IgD-negative memory B cell (primary cell): ENCODE results near the gene KIF26B. TPM values are rescaled to one million over a fixed set of nuclear protein-coding genes. Genes with fewer than 3 reads are reported as not detected.
"Not testable (repeated sequence)": the region's sequence is repeated elsewhere in the genome, so short reads cannot be mapped to it uniquely, and the experiment has no call there.

Experiments
- H3K27ac Mint-ChIP-seq, 3 donors: one replicate each; pipeline ENCODE4 v1.8.0; 2020 to 2022; ENCODE audit warnings: mild to moderate bottlenecking in 3 of 3, mixed read lengths in 3 of 3, moderate library complexity in 1 of 3
- H3K27me3 Mint-ChIP-seq: one replicate; pipeline ENCODE4 v1.8.0; 2021; ENCODE audit warnings: mixed read lengths
- H3K36me3 Mint-ChIP-seq: one replicate; pipeline ENCODE4 v1.8.0; 2020; ENCODE audit warnings: mild to moderate bottlenecking, mixed read lengths
- H3K4me1 Mint-ChIP-seq, 3 donors: one replicate each; pipeline ENCODE4 v1.8.0; 2020 to 2022; ENCODE audit warnings: mixed read lengths in 3 of 3, mild to moderate bottlenecking in 1 of 3
- H3K4me3 Mint-ChIP-seq, 4 donors: one replicate each; pipeline ENCODE4 v1.8.0; 2020 to 2022; ENCODE audit warnings: mild to moderate bottlenecking in 4 of 4, mixed read lengths in 4 of 4, moderate library complexity in 3 of 4
- H3K9me3 Mint-ChIP-seq, 3 donors: one replicate each; pipeline ENCODE4 v1.8.0; 2020 to 2021; ENCODE audit warnings: mixed read lengths in 3 of 3, mild to moderate bottlenecking in 1 of 3
- polyA plus RNA-seq: library from polyadenylated mRNA; unstranded; fragments of 300-500 nt; fragmentation: Illumina TruSeq; gene quantifications from one replicate; pipeline ENCODE4 v1.2.3, GENCODE V29; 2021

The KIF26B gene
- polyA plus RNA-seq, 1 donor from 2014 or later, result 0.29 TPM

DNA sequence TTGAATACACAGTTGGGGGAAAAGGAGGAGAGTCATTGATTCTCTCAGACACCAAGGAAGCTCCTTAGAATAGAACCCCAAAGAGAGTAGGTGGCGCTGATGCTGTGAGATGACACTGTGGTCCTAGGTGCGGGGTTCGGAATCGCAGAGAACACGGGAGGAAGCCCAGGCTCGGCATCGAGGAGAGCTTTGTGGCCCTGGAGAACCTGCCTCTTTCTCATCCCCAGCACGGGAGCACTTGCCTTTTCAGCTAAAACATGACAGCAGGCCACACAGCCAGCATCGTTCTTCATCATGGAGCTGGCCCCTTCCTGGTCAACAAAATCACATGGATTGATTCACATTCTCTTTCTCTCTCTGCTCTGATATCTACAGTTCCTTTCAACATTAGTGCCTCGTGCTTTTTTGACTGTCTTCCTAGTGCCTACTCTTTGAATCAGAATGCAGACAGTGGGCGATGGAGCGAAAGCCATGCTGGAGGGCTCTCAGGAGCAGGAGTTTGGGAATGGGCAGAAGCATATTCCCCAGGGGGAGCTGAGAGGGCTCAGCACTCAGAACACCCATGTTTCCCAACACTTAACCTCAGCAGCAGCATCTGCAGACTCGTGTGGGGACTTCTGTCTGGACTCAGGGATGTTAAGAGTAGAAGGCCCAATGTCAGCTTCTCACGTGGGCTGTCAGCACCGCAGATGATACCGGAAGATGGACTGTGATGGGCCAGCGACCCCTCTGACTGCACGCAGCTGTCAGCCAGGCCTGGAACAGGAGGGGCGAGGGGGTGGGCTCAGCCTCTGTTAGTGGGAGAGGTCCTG lies 539.4 kb downstream of the KIF26B start:
- H3K4me3 Mint-ChIP-seq, result no peak overlapping the region
- peaks cover 4 to 8% (median 6%) of the 10 kb centered on the region in 3 donors for H3K4me1 Mint-ChIP-seq
- no peaks in the 10 kb centered on the region for H3K36me3 Mint-ChIP-seq
- H3K9me3 Mint-ChIP-seq, result no peaks in the 10 kb centered on the region
- H3K27me3 Mint-ChIP-seq, result peaks cover 2% of the 10 kb centered on the region
- peak overlapping the region in 1 of 3 donors; percentile 28 for H3K27ac Mint-ChIP-seq

- H3K4me1 Mint-ChIP-seq, result peaks cover 9 to 14% (median 12%) of the 10 kb centered on the region in 3 donors
- H3K36me3 Mint-ChIP-seq, result no peaks in the 10 kb centered on the region
- no peaks in the 10 kb centered on the region for H3K9me3 Mint-ChIP-seq
- no peaks in the 10 kb centered on the region for H3K27me3 Mint-ChIP-seq
- H3K27ac Mint-ChIP-seq, result no peak overlapping the region
- H3K4me3 Mint-ChIP-seq, result no peak overlapping the region
Observed at GRCh38 chr1:245694753-245695195, 540.0 kb downstream of the KIF26B start.

DNA sequence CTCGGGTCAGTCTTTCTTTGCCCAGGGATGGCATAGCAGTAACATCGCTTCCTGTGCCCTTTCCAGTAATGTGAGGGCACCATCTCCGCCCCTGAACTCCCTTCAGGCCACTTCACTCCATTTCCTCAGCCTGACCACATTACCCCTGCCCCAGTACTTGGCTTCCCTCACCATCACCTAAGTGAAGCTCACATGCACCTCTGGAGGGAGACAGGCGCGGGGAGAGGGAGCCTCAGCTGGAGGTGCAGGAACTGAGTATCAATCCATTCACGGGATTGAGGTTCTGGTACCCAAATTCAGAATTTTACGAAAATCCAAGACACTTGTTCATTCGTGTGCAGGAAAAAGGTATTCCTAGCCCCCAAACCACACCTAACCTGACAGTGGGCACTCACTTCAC lies 540.4 kb downstream of the KIF26B start:
- Mint-ChIP-seq H3K27me3 (no peaks in the 10 kb centered on the region), H3K4me1 (peaks cover 9 to 15% (median 14%) of the 10 kb centered on the region in 3 donors), H3K9me3 (no peaks in the 10 kb centered on the region), H3K27ac (no peak overlapping the region), H3K36me3 (no peaks in the 10 kb centered on the region), H3K4me3 (no peak overlapping the region)

GRCh38 chr1:245695701-245696100 lies 540.9 kb downstream of the KIF26B start:
- H3K27ac Mint-ChIP-seq, H3K4me3 Mint-ChIP-seq, H3K27me3 Mint-ChIP-seq, H3K36me3 Mint-ChIP-seq, H3K9me3 Mint-ChIP-seq: not testable (repeated sequence)
- H3K4me1 Mint-ChIP-seq, result peaks cover 9 to 15% (median 14%) of the 10 kb centered on the region in 3 donors

DNA sequence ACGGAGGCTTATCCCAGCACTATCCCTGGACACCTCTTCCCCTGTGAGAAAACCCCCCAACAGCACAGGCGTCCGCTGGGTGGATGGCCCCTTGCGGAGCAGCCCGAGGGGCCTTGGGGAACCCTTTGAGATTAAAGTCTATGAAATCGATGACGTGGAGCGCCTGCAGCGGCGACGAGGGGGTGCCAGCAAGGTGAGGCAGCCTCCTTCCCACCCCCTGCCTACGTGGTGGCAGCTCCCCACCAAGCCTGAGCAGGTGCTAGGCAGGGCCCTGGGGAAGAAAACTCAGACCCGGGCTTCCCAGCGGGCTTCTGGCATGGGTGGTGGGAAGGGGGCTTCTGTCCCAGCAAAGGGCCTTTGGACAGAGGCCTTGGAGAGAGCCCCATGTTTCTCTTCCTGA lies 543.3 kb downstream of the KIF26B start:
- Mint-ChIP-seq H3K27me3 (no peaks in the 10 kb centered on the region), H3K4me1 (peaks cover 9 to 15% (median 14%) of the 10 kb centered on the region in 3 donors), H3K9me3 (no peaks in the 10 kb centered on the region), H3K36me3 (no peaks in the 10 kb centered on the region), H3K4me3 (no peak overlapping the region), H3K27ac (no peak overlapping the region)

DNA sequence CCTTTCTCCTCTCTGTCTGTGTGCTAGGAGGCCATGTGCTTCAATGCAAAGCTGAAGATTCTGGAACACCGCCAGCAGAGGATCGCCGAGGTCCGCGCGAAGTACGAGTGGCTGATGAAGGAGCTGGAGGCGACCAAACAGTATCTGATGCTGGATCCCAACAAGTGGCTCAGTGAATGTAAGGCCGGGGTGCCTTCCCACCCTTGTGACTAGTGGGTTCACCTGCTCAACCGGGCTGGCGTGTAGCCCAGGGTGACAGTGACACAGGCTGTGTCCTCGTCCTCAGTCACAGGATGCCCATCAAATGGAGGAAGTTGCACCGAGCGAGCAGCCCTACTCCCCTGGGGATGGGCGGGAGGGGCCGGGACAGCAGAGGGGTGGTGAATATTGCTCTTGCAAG lies 544.1 kb downstream of the KIF26B start:
- Mint-ChIP-seq H3K27me3 (no peaks in the 10 kb centered on the region), H3K4me3 (peak overlapping the region; percentile 10 to 83 (median 32)), H3K36me3 (no peaks in the 10 kb centered on the region), H3K4me1 (peaks cover 9 to 15% (median 14%) of the 10 kb centered on the region in 3 donors), H3K27ac (peak overlapping the region in 2 of 3 donors; percentile 6 to 90), H3K9me3 (no peaks in the 10 kb centered on the region)

GRCh38 chr1:245700631-245701030 lies 545.8 kb downstream of the KIF26B start:
- no peak overlapping the region for H3K27ac Mint-ChIP-seq
- peaks cover 9 to 15% (median 14%) of the 10 kb centered on the region in 3 donors for H3K4me1 Mint-ChIP-seq
- peaks cover 3% of the 10 kb centered on the region for H3K36me3 Mint-ChIP-seq
- peaks cover 1% of the 10 kb centered on the region for H3K27me3 Mint-ChIP-seq
- no peak overlapping the region for H3K4me3 Mint-ChIP-seq
- no peaks in the 10 kb centered on the region for H3K9me3 Mint-ChIP-seq

- Mint-ChIP-seq H3K9me3 (no peaks in the 10 kb centered on the region), H3K27me3 (peaks cover 1% of the 10 kb centered on the region), H3K4me1 (peaks cover 9 to 15% (median 14%) of the 10 kb centered on the region in 3 donors), H3K4me3 (no peak overlapping the region), H3K36me3 (peaks cover 3% of the 10 kb centered on the region), H3K27ac (no peak overlapping the region)
Observed at GRCh38 chr1:245701631-245702030, 546.8 kb downstream of the KIF26B start.

DNA sequence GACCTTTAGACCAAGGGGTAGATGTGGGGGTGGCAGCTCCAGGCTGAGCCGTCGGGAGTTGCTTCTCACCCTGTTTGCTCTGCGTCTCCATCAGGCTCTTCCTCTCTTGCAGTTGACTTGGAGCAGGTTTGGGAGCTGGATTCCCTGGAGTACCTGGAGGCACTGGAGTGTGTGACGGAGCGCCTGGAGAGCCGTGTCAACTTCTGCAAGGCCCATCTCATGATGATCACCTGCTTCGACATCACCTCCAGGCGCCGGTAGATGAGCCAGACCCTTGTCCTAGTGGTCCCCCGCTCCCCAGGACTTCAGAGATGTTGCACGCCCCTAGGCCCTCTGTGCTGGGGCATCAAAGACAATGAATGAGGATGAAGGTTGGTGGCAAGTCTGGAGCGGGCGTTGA lies 547.6 kb downstream of the KIF26B start:
- Mint-ChIP-seq H3K27ac (no peak overlapping the region), H3K27me3 (peaks cover 1% of the 10 kb centered on the region)

DNA sequence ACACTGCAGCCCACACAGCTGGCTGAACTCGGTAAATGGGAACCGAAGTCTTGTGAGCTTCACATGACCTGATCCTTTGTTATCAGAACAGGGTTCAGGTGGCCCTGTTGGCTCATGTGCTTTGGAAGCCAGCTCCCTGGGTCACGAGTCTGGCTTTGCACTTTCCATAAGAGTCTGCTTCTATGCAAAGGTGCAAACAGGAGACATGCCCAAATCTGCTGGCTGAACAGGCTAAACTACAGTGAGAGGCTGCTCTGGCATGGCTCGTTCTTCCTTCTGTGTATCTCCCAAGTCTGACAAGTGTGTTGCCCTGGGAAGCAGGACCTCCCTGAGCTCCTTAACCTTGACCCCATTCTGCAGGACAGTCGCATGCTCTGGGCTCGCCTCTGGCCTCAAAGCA lies 549.6 kb downstream of the KIF26B start:
- Mint-ChIP-seq H3K9me3 (no peaks in the 10 kb centered on the region), H3K27ac (no peak overlapping the region), H3K36me3 (peaks cover 4% of the 10 kb centered on the region), H3K27me3 (peaks cover 1% of the 10 kb centered on the region), H3K4me1 (peaks cover 3 to 6% (median 5%) of the 10 kb centered on the region in 3 donors), H3K4me3 (no peak overlapping the region)

More for the DNA sequence above, 547.6 kb downstream of the KIF26B start:
- H3K4me3 Mint-ChIP-seq, result no peak overlapping the region
- H3K9me3 Mint-ChIP-seq, result no peaks in the 10 kb centered on the region
- peaks cover 9 to 15% (median 14%) of the 10 kb centered on the region in 3 donors for H3K4me1 Mint-ChIP-seq
- H3K36me3 Mint-ChIP-seq, result peaks cover 3% of the 10 kb centered on the region

GRCh38 chr1:245704765-245705164 lies 550.0 kb downstream of the KIF26B start:
- Mint-ChIP-seq H3K9me3 (no peaks in the 10 kb centered on the region), H3K27ac (no peak overlapping the region), H3K4me1 (peaks cover 0 to 2% (median under 1%) of the 10 kb centered on the region in 3 donors), H3K4me3 (no peak overlapping the region), H3K27me3 (peaks cover 1% of the 10 kb centered on the region), H3K36me3 (peaks cover 4% of the 10 kb centered on the region)

- no peak overlapping the region for H3K4me3 Mint-ChIP-seq
- H3K4me1 Mint-ChIP-seq, result peaks cover 0 to 3% (median 0%) of the 10 kb centered on the region in 3 donors
- H3K27me3 Mint-ChIP-seq, result peaks cover 1% of the 10 kb centered on the region
- no peak overlapping the region for H3K27ac Mint-ChIP-seq
- H3K9me3 Mint-ChIP-seq, result no peaks in the 10 kb centered on the region
- H3K36me3 Mint-ChIP-seq, result peaks cover 4% of the 10 kb centered on the region
Observed at GRCh38 chr1:245707941-245708340, 553.2 kb downstream of the KIF26B start.

DNA sequence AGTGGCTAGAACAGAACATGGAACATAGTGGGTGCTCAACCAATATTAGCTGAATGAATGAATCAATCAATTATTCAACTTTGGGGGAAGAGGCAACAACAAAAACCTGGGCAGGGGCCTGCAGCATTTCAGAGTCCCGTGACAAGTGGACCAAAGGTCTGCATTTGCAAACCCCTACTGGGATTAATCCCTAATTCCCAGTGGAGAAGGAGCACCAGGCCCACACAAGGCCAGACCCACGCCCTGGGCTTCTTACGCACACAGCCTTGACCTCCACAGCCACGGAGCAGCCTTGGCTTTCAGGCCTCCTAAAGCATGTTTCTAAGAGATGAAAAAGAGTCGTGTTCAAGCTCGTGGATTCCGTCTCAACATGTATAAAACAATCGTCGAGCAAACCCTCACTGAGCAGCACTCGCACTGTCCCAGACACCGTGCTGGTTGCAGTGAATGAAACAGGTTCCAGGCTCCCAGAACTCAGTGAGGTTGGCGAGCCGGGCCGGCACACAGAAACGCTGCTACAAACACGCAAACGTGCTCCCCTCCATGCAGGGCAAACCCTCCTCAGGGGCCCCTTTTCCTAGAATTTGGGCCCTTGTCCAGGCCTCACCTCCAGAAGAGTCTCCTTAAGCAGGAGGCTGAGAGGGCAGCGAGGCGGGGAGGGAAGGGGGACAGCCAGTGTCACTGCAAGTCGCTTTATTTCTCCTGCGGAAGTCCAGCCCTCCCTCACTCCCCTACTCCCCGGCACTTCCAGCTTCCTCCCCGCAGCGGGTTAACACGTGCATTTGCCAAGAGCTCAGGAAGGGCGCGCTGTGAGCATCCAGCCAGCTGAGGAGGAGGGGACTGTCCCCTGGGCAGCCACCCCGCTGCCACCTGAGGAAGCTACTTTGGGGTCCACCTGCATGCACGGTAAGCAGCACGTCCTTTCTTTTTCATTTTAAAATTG lies 556.4 kb downstream of the KIF26B start:
- H3K27ac Mint-ChIP-seq, result no peak overlapping the region
- H3K36me3 Mint-ChIP-seq, result peaks cover 1% of the 10 kb centered on the region
- H3K4me3 Mint-ChIP-seq, result no peak overlapping the region
- no peaks in the 10 kb centered on the region for H3K9me3 Mint-ChIP-seq
- H3K4me1 Mint-ChIP-seq, result peaks cover 2 to 6% (median 3%) of the 10 kb centered on the region in 3 donors
- H3K27me3 Mint-ChIP-seq, result no peaks in the 10 kb centered on the region

DNA sequence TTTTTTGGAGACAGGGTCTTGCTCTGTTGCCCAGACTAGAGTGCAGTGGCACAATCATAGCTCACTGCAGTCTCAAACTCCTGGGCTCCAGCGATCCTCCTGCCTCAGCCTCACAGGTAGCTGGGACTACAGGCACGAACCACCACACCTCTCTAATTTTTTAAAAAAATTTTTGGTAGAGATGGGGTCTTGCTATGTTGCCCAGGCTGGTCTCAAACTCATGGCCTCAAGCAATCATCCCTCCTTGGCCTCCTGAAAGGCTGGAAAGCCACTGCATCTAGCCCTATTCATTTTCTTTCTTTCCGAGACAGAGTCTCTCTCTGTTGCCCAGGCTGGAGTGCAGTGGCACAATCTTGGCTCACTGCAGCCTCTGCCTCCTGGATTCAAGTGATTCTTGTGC lies 559.2 kb downstream of the KIF26B start:
- H3K9me3 Mint-ChIP-seq, H3K27ac Mint-ChIP-seq, H3K4me1 Mint-ChIP-seq, H3K27me3 Mint-ChIP-seq, H3K36me3 Mint-ChIP-seq: not testable (repeated sequence)
- H3K4me3 Mint-ChIP-seq, result peak overlapping the region in 1 of 4 donors; percentile 39

DNA sequence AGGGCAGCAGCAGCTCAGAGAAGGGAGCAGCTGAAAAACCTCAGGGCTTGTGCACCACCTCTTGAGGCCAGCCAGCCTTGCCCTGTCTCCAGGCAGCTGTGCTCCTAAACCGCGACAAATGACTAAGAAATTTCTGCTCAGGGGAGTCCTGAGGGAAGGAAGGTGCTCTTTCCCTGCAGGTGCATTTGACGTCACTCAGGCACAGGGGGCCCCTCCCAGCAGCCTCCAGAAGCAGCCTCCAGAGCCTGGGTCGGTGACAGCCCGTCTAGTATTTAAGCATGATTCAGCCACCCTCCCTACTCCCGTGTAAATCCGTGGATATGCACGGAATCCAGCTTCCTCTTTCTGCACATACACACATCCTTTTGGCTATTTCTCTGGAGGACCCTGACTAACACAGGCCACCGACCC lies 560.5 kb downstream of the KIF26B start:
- H3K27me3 Mint-ChIP-seq, result no peaks in the 10 kb centered on the region
- H3K36me3 Mint-ChIP-seq, result no peaks in the 10 kb centered on the region
- no peak overlapping the region for H3K4me3 Mint-ChIP-seq
- peaks cover 3 to 6% (median 4%) of the 10 kb centered on the region in 3 donors for H3K4me1 Mint-ChIP-seq
- no peak overlapping the region for H3K27ac Mint-ChIP-seq
- H3K9me3 Mint-ChIP-seq, result peaks cover 0 to 4% (median 0%) of the 10 kb centered on the region in 3 donors
